B cell (primary cell): ENCODE measurements around the gene PRXL2B. TPM values are rescaled to one million over a fixed set of nuclear protein-coding genes. Genes with fewer than 3 reads are reported as not detected.

ENCODE experiments used
- ATAC-seq: fragments of 200-7000 bp; cut with Tn5 transposase; one replicate; pipeline ENCODE4 v1.10.0; 2021; ENCODE audit warnings: low read depth, mild to moderate bottlenecking, moderate number of reproducible peaks, moderate library complexity
- CTCF ChIA-PET: fragments of 350-600 bp; sonication (Branson Sonifier 250); formaldehyde crosslinking; loops from one replicate; lab custom pipeline; 2021; ENCODE audit warnings: antibody characterized with exemption, inconsistent platforms; lab: Charles Lee
- POLR2A ChIA-PET: fragments of 350-600 bp; sonication (Branson Sonifier 250); formaldehyde crosslinking; loops from one replicate; lab custom pipeline; 2021; ENCODE audit warnings: antibody characterized with exemption; lab: Charles Lee
- DNase-seq: peaks from one replicate; pipeline ENCODE4 v3.0.0; 2013
- H2AFZ ChIP-seq: 2 replicates; pipeline ENCODE4 v1.6.1; 2012; ENCODE audit warnings: mild to moderate bottlenecking, low read depth, low read length; ENCODE audit not compliant: insufficient read depth, poor library complexity, severe bottlenecking
- H3K27ac ChIP-seq, 2 donors: 1 replicate in 1 of 2; 2 replicates in 1 of 2; pipeline ENCODE4 v1.5.1; 2012 to 2013; ENCODE audit warnings: low read length in 2 of 2, mild to moderate bottlenecking in 2 of 2, moderate library complexity in 1 of 2
- H3K27me3 ChIP-seq, 4 experiments: fragments of 200-600 bp in 1 of 4; sonication (generic) in 1 of 4; replicated peaks in 1 of 4; 1 replicate in 2 of 4; 2 replicates in 2 of 4; pipeline versions ENCODE4 v1.6.1 to v1.7.0; 2013 to 2016; ENCODE audit warnings: low read length in 3 of 4, mild to moderate bottlenecking in 2 of 4, mixed read lengths in 1 of 4, moderate library complexity in 1 of 4; ENCODE audit not compliant: insufficient read depth in 4 of 4, control insufficient read depth in 3 of 4; ENCODE audit errors: control extremely low read depth in 1 of 4
- H3K36me3 ChIP-seq, 2 experiments: replicated peaks in 1 of 2; 1 replicate in 1 of 2; 2 replicates in 1 of 2; pipeline versions ENCODE4 v1.6.1 to v1.7.1; 2013; ENCODE audit warnings: low read length in 1 of 2; ENCODE audit not compliant: insufficient read depth in 2 of 2, control insufficient read depth in 1 of 2; ENCODE audit errors: control extremely low read depth in 1 of 2, extremely low read depth in 1 of 2
- H3K4me1 ChIP-seq, 2 donors: fragments of 200-600 bp in 1 of 2; sonication (generic) in 1 of 2; 1 replicate in 1 of 2; 2 replicates in 1 of 2; pipeline versions ENCODE4 v1.5.1 to v1.6.1; 2013 to 2017; ENCODE audit warnings: low read length in 2 of 2; ENCODE audit not compliant: control insufficient read depth in 2 of 2, insufficient read depth in 2 of 2
- H3K4me2 ChIP-seq: replicated peaks from 2 replicates; pipeline ENCODE3; 2012; ENCODE audit warnings: mild to moderate bottlenecking, low read depth, low read length; ENCODE audit not compliant: poor library complexity, severe bottlenecking
- H3K4me3 ChIP-seq, 5 experiments: fragments of 200-600 bp in 1 of 5; sonication (generic) in 1 of 5; 1 replicate in 3 of 5; 2 replicates in 2 of 5; pipeline versions ENCODE4 v1.5.1 to v1.7.0; 2011 to 2016; ENCODE audit warnings: low read length in 4 of 5, mild to moderate bottlenecking in 4 of 5, low read depth in 2 of 5, control low read depth in 1 of 5, moderate library complexity in 1 of 5; ENCODE audit not compliant: insufficient read depth in 1 of 5; ENCODE audit errors: control extremely low read depth in 1 of 5, extremely low read depth in 1 of 5
- H3K79me2 ChIP-seq: fragments of 200-600 bp; sonication (generic); one replicate; pipeline ENCODE4 v1.6.0; 2016; ENCODE audit warnings: low read length; ENCODE audit not compliant: control insufficient read depth, insufficient read depth
- H3K9ac ChIP-seq: fragments of 200-600 bp; sonication (generic); 2 replicates; pipeline ENCODE4 v1.6.1; 2017; ENCODE audit warnings: mild to moderate bottlenecking, low read length, moderate library complexity
- H3K9me3 ChIP-seq, 3 donors: one replicate each; pipeline versions ENCODE4 v1.6.1 to v1.7.1; 2013; ENCODE audit warnings: low read length in 2 of 3; ENCODE audit not compliant: control insufficient read depth in 2 of 3, insufficient read depth in 1 of 3; ENCODE audit errors: control extremely low read depth in 1 of 3
- H4K20me1 ChIP-seq: 2 replicates; pipeline ENCODE4 v1.6.0; 2012; ENCODE audit warnings: mild to moderate bottlenecking, low read length; ENCODE audit not compliant: insufficient read depth, control insufficient read depth, poor library complexity, severe bottlenecking
- H3K27ac Mint-ChIP-seq: one replicate; pipeline ENCODE4 v1.8.0; 2021; ENCODE audit warnings: mixed read lengths
- H3K27me3 Mint-ChIP-seq: one replicate; pipeline ENCODE4 v1.8.0; 2021; ENCODE audit warnings: mixed read lengths
- H3K4me1 Mint-ChIP-seq: one replicate; pipeline ENCODE4 v1.8.0; 2021; ENCODE audit warnings: mixed read lengths
- H3K4me3 Mint-ChIP-seq: one replicate; pipeline ENCODE4 v1.8.0; 2021; ENCODE audit warnings: mixed read lengths
- H3K9me3 Mint-ChIP-seq: one replicate; pipeline ENCODE4 v1.8.0; 2022; ENCODE audit warnings: mixed read lengths; ENCODE audit not compliant: insufficient read depth
- EZH2 ChIP-seq: IDR thresholded peaks from 2 replicates; pipeline ENCODE4 v1.6.1; 2012; ENCODE audit warnings: borderline replicate concordance, low read depth, mild to moderate bottlenecking, moderate library complexity, low read length; ENCODE audit not compliant: insufficient read depth, poor library complexity, severe bottlenecking
- WGBS: methylation state at CpG from one replicate; pipeline ENCODE4 v1.1.5; 2013; ENCODE audit warnings: missing lambda C conversion rate; ENCODE audit not compliant: insufficient coverage; 5-methylcytosine and 5-hydroxymethylcytosine counted together
- intact Hi-C: fragments of 100-400 bp; cut with micrococcal nuclease; formaldehyde crosslinking; loops from one replicate; pipeline ENCODE4 v1.10.0; 2022
- polyA plus RNA-seq: library from polyadenylated mRNA; depleted of rRNA; stranded (reverse); fragments of >200 nt; gene quantifications from 2 replicates; pipeline ENCODE4 v1.2.3, GENCODE V29; 2012
- total RNA-seq, 2 donors: library from RNA; stranded (reverse); fragments of 120-200 nt in 1 of 2; gene quantifications; 1 replicate in 1 of 2; 2 replicates in 1 of 2; pipeline versions ENCODE4 v1.2.3 to v1.2.4, GENCODE V29; 2013 to 2022
- TF ChIP-seq, protein P1 (sequence below): fragments of 200-600 bp; IDR thresholded peaks from one replicate; pipeline ENCODE4 v1.8.0; 2022; ENCODE audit warnings: antibody characterized with exemption, mild to moderate bottlenecking

Gene PRXL2B
- total and polyA plus RNA-seq, 2 donors (not counting 1 experiment from before 2014, with no cell fraction given): 13.0 to 27.0 TPM

DNA sequence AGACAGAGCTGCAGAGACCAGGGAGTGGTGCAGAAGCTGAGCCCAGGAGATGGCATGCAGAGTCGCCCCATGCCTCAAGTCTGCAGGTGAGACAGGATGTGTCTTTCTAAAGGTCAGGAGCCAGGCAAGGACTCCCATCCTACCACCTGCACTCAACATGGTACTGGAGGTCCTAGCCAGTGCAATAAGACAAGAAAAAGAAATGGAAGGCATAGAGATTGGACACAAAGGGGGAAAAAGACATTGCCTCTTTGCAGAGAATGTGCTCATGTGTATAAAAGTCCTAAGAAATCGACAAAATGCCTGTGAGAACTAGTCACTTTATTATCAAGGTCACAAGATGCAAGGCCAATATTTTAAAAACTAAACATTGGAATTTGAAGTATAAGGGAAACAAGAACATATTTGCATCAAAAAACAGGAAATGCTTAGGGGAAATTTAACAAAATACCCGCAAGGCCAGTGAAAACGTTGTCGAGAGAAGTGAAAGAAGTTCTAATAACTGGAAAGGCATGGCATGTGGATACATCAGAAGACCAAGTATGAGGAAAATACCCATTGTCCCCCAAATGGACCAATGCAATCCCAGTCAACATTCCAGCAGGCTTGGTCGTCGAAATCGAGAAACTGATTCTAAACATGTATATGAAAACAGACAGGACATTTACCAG is 13.2 kb upstream of the PRXL2B start:
- TF ChIP-seq, protein P1, sequence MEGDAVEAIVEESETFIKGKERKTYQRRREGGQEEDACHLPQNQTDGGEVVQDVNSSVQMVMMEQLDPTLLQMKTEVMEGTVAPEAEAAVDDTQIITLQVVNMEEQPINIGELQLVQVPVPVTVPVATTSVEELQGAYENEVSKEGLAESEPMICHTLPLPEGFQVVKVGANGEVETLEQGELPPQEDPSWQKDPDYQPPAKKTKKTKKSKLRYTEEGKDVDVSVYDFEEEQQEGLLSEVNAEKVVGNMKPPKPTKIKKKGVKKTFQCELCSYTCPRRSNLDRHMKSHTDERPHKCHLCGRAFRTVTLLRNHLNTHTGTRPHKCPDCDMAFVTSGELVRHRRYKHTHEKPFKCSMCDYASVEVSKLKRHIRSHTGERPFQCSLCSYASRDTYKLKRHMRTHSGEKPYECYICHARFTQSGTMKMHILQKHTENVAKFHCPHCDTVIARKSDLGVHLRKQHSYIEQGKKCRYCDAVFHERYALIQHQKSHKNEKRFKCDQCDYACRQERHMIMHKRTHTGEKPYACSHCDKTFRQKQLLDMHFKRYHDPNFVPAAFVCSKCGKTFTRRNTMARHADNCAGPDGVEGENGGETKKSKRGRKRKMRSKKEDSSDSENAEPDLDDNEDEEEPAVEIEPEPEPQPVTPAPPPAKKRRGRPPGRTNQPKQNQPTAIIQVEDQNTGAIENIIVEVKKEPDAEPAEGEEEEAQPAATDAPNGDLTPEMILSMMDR: no peak
- TF ChIP-seq EZH2: no peak
- Histone ChIP-seq H4K20me1 (no peaks in the 10 kb centered on the region), H3K4me1 (peaks cover 28 to 32% of the 10 kb centered on the region in 2 donors), H3K27me3 (no peaks in the 10 kb centered on the region), H2AFZ (no peak overlapping the region), H3K9ac (no peak overlapping the region), H3K4me2 (no peak overlapping the region), H3K4me3 (no peak overlapping the region), H3K9me3 (peaks cover 0 to 8% (median 0%) of the 10 kb centered on the region in 3 donors), H3K36me3 (no peaks in the 10 kb centered on the region), H3K79me2 (no peaks in the 10 kb centered on the region), H3K27ac (no peak overlapping the region)
- ChIA-PET CTCF (interaction anchor here (1.2 to 6.1 kb wide), 2 partner anchors 12 to 17 kb away, joined by 6 to 33 read pairs; partner anchors contain the start of gene TNFRSF14), POLR2A (no interaction called here)
- no peak overlapping the region for H3K27ac Mint-ChIP-seq
- no peak for DNase-seq
- ATAC-seq: no peak
- 67% methylated on average over 3 of the region's 8 CpGs for WGBS
- H3K9me3 Mint-ChIP-seq: peaks cover 9% of the 10 kb centered on the region
- H3K4me3 Mint-ChIP-seq: no peak overlapping the region
- no peaks in the 10 kb centered on the region for H3K27me3 Mint-ChIP-seq
- intact Hi-C loops: no loop called here
- peaks cover 41% of the 10 kb centered on the region for H3K4me1 Mint-ChIP-seq

DNA sequence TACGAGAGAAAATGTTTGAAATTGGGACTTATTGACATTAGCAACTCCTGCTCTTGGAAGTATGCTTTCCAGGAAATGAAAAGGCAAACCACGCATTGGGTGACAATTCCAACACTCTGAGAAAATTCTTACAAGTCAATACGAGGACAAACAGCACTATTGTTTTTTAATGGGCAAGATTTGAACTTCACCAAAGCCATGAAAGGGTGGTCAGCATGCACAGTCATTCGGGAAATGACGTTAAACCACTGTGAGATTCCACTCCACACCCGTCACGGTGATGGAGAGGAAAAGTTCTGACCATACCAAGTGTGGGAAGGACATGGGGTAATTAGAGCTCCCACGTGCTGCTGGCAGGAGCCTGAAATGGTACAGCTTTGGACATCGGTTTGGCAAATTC is 12.2 kb upstream of the PRXL2B start:
- peaks cover 0 to 8% (median 0%) of the 10 kb centered on the region in 3 donors for H3K9me3 ChIP-seq
- H3K79me2 ChIP-seq: peaks cover under 1% of the 10 kb centered on the region
- H3K4me3 ChIP-seq: no peak overlapping the region
- peaks cover 35 to 42% of the 10 kb centered on the region in 2 donors for H3K4me1 ChIP-seq
- no peaks in the 10 kb centered on the region for H3K27me3 Mint-ChIP-seq
- no peaks in the 10 kb centered on the region for H4K20me1 ChIP-seq
- CTCF ChIA-PET: interaction anchor here (1.2 to 6.1 kb wide), 2 partner anchors 13 to 18 kb away, joined by 6 to 33 read pairs; partner anchors contain the start of gene TNFRSF14
- 90% methylated on average over 4 of the region's 9 CpGs for WGBS
- H3K4me3 Mint-ChIP-seq: no peak overlapping the region
- POLR2A ChIA-PET: no interaction called here
- DNase-seq (no peak), ATAC-seq (no peak)
- no peak overlapping the region for H3K27ac ChIP-seq
- H3K9ac ChIP-seq: no peak overlapping the region
- TF ChIP-seq EZH2: no peak
- TF ChIP-seq, protein P1: no peak
- no peaks in the 10 kb centered on the region for H3K27me3 ChIP-seq
- no peak overlapping the region for H3K4me2 ChIP-seq
- intact Hi-C loops: no loop called here
- peaks cover 9% of the 10 kb centered on the region for H3K9me3 Mint-ChIP-seq
- H3K36me3 ChIP-seq: no peaks in the 10 kb centered on the region
- H2AFZ ChIP-seq: no peak overlapping the region
- peaks cover 48% of the 10 kb centered on the region for H3K4me1 Mint-ChIP-seq
- H3K27ac Mint-ChIP-seq: no peak overlapping the region
